HG03460 (cell line): ENCODE measurements around the gene GREB1L.
"Not testable (repeated sequence)": the region's sequence is repeated elsewhere in the genome, so short reads cannot be mapped to it uniquely, and the experiment has no call there.

Source experiments
- ATAC-seq: cut with Tn5 transposase; IDR thresholded peaks from one replicate; pipeline ENCODE4 v1.9.1; 2021; ENCODE audit not compliant: unreplicated experiment

The GREB1L gene

DNA sequence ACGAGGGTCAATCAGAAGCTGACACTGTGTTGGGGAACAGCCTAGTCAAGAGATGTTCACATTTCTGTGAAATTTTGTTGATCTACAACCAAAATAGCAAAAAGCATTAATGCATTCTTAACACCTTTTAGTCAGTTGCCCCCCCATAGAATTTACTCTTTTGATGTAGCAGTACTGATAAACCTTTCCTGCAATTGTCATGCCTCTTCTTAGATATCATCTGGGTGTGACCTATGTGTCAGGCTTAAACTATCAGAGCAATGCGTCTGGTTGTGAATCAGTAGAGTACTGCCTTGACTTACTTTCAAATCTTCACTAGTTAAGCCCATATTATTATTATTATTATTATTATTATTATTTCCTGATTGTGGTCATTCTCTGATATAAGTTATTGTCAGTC, 61.9 kb downstream of the GREB1L start:
- ATAC-seq, result no peak

DNA sequence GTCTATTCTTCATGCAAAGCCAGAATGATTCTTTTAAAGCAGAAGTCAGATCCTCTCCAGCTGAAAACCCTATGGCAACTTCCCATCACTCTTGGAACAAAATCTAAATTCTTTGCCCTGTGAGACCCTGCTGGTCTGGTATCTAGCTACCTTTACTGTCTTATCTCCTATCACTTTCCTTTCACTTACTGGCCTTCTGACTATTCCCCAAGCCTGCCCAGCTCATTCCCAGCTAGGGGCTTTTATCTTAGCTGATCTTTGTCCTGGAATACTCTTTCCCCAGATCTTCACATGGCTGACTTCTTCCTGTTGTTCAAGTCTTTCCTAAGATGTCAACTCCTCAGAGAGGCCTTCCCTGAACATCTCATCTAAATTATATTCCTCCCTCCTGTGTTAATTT, 63.6 kb downstream of the GREB1L start:
- no peak for ATAC-seq

DNA sequence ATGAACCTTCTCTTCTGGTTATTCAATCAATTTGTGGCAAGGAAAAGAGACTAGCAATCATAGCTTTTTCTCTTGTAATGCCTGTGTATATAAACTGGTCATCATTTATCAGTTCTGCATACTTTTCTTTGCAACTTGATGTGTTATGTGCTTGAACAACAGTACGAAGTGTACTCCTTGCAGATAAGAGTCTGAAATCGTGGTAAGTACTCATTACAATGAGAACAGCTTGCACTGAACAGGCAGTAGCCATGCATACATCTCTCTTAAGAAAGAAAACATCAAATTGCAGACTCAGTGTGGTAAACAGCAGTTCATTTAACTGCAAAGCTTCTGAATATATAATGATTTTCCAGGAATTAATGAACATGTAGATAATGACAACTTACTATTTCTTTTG, 64.3 kb downstream of the GREB1L start:
- no peak for ATAC-seq

DNA sequence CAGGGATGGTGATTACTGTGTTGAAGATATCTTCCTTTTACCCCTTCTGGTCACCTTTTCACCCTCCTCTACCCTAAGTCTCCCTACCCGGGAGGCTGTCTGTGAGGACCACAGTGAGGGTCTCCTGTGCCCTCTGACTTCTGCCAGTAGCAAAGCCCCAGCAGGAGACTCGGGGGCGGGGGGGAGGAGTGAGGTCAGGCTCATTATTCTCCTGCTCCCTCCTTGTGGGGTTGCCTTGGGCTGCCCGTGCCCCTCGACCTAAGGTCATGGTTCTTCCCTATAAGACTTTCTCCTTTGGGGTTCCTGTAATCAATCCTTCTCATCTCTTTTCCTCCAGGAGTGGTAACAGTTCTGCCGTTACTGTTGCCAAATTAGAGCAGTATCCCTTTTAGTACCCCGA, 65.5 kb downstream of the GREB1L start:
- no peak for ATAC-seq

DNA sequence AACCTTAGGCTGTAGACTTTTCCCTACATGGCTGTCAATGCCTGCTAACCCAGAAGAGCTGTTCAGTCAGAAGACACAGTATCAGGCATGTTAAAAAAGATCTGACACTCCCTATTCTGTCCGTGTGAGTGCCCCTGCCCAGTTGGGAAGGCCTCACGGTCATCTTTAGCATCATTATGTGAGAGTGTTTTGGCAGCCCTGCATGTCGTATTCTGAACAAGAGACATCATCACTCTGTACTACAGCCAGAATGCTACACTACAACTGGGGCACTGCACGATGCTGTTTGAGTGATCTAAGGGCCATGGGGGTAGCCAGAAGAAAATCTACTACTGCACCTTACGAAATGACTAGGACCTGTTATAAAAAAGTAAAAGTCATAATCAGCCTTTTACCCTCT, 67.2 kb downstream of the GREB1L start:
- ATAC-seq, result no peak

DNA sequence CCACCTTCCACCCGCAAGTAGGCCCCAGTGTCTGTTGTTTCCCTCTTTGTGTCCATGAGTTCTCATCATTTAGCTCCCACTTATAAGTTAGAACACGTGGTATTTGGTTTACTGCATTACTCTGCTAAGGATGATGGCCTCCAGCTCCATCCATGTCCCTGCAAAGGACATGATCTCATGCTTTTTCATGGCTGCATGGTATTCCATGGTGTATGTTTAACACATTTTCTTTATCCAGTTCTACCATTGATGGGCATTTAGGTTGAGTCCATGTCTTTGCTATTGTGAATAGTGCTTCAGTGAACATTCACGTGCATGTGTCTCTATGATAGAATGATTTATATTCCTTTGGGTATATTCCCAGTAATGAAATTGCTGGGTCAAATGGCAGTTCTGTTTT, 69.9 kb downstream of the GREB1L start:
- ATAC-seq, result not testable (repeated sequence)

DNA sequence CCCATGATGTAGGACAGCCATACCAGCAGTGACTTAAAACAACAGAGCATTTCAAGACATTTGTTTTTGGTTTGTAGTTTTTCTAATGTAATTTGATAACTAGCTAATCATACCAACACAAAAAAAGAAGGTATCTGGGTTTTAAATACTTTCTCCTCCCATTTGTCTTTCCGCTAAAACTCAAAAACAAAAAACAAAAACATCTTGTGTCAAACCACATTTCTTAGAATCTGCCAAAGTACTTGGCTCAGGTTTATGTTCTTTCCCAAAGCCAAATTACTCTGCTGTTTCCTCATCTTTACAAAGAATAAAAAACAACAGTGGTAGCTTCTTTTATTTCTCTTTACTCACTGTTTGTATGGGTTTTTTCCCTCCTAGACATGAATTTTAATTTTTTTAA, 71.5 kb downstream of the GREB1L start:
- no peak for ATAC-seq

DNA sequence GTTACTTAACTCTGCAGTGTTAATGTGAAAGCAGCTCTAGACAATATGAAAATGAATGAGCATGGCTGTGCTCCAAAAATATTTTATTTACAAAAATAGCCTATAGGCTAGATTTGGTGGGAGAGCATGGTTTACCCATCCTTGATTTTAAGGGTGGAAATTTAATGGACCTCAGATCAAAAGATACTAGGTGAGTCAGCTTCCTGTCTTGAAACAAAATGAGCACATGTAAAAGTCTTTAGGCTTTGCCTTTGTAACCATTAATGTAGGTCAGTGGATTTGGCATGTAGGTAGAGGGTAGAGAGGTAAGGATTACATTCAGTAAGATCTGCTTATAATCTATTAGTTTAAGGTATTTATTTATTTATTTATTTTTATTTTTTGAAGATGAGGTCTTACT, 72.7 kb downstream of the GREB1L start:
- no peak for ATAC-seq

DNA sequence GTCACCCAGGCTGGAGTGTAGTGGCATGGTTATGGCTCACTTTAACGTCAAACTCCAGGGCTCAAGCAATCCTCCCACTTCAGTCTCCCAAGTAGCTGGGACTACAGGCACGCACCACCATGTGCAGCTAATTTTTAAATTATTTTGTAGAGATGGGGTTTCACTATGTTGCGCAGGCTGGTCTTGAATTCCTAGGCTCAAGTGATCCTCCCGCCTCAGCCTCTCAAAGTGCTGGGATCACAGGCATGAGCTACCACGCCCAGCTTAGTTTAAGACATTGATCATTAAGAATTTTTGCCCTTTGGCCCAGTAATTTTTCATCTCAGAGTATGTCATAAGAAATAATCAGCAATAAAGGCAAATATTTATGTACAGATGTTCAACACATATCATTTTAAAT, 73.1 kb downstream of the GREB1L start:
- ATAC-seq, result not testable (repeated sequence)

DNA sequence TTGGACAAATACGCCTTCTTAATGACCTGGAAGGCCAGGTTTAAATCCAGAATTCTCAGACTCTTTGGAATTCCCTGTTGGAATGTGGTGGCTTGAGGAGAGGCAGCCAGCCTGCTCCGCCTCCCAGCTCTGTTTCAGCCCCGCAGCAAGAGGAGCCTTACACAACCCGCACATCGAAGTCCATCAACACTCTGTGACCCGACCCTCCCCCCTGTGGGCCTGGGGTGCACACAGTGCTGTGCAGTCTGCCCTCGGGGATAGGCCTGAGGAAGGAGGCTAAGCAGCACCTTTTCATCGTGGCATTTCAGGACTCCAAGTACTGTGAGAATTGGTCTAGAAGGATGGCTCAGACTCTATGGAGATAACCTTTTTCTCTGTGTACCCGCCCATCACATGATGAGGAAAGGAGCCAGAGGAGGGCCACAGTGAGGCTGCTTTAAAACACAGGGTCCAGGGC, 73.7 kb downstream of the GREB1L start:
- no peak for ATAC-seq

DNA sequence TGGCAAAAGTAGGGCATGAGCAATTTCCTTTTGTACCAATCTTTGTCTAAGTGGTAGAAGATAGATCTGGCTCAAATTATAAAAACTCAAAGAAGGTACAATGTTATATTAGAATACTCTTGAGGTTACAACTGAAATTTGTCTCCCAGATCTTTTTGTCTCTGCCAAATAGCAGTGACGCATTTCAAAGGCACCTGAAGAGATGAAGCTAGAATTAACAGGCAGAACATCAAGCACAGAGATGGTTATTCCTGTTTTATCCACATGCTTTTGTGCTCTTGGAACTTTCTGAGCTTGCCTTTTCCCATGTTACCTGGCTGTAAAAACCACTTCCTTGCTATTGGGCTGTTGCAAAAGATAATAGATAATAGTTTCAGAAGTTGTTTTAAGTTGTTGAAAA, 74.3 kb downstream of the GREB1L start:
- ATAC-seq, result no peak

DNA sequence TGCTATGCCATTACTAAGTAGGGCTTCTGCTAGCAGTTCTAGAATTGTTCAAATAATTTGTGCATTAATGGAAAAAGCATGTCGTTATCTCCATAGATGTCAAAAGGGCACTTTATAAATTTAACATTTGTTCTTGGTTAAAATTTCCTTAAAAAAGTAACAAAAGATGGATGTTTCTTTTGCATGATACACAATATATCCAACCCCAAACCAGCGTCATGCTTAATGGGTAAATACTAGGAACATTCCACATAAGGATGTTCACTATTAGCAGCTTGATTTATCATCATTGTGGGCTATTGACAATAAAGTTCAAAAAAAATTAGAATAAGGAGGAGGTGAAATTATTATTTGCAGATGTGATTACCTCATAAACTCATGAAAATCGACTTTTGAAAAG, 79.7 kb downstream of the GREB1L start:
- no peak for ATAC-seq

DNA sequence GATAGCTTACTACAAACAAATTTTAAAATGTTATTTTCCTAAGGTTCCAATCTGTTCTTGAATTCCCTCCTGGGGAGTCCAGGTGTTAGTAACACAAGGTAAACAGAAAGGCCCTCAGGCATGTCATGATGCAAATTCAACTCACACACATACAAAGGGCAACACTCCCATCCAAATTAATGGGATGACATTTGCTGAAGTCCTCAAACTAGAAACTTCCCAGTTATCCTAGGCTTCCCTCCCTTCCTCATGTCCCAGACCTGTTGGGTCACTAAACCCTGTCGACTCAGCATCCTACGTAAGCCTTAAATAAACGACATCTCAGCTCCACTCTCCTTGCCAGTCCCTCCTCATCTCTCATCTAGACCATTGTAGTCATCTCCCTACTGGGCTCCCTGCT, 85.1 kb downstream of the GREB1L start:
- no peak for ATAC-seq

DNA sequence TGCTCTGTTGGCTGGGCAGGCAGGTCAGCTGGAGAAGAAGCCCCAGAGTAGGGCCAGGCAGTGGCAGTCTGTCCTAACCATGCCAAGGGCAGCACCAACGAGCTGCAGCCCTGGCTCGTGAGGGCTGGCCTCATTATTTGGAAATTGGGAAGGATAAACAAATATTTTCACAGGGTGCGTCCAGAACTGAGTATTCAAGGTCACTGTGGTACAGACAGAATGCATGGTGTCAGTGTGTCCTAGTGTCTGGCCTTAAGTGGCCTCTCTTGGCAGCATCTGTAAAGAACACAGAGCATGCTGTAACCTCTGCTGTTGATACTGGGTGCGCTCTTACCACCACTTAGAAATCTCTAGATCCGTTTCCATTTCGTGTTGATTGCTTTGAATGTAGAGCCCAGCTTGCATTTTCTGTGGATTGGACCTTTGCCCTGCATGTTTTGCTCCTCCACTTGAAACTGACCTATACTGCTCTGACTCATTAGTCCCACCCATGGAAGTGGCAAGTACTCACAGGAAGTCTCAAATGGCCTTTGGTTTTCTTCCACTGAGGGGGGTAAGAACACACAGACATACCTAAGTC, 88.2 kb downstream of the GREB1L start:
- no peak for ATAC-seq

DNA sequence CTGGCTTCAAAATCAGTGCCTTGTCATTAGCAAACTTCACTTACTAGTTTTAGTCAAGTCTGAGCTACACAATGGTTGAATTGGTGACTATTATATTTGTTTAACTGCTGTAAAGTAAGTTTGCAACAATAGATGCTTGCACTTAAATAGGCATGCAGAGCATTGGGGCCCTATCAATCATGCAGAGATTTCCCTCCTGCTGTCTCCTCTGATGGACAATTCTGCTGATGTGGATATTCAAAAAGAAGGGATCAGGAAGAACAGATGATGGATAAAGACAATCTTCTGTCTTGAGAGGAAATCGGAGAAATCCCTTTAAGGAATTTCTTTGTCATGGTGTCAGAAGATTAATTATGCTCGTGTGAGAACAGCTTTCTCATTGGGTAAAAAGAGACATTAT, 89.0 kb downstream of the GREB1L start:
- ATAC-seq, result no peak

DNA sequence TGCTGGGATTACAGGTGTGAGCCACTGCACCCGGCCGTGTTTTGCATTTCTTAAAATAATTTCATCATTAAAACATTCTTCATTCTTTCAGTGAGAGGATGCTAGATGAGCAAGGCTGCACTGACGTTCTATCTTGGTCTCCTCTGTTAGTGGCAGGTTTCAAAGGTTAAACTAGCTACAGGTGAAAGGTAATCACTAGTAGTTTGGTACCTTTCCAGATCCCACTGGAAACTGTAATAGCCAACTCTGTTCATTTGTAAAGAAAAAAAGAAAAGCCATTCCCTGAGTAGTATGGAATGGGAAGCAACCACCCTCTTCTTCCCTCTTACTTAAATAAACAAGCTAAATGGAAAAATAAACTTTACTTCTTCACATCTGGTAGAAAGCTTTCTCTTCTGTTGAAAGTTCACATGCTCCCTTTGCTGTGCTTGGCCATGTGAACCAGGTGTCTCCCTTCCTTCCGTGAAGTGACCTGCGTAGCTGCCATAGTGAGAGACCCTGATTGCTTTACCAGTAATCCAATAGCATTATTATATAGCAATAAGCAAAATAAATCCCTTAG, 94.0 kb downstream of the GREB1L start:
- no peak for ATAC-seq

DNA sequence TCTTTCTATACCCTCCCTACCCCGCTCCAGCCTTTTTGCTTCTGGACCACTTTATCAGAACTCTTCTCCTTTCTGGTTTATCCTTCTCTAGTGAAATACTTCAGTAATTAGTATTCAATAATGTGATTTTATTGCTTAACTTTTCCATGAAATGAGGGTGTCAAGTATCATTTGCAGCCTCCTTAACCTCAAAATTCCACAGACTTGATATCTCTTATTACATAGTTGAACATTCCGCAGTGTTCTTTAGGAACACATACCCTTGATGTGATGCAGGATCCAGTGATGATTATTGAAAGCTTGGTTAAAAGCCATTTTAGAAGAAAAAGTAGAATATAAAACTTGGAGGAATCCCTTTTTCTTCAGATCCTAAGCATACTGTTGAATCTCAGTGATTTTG, 94.8 kb downstream of the GREB1L start:
- no peak for ATAC-seq

DNA sequence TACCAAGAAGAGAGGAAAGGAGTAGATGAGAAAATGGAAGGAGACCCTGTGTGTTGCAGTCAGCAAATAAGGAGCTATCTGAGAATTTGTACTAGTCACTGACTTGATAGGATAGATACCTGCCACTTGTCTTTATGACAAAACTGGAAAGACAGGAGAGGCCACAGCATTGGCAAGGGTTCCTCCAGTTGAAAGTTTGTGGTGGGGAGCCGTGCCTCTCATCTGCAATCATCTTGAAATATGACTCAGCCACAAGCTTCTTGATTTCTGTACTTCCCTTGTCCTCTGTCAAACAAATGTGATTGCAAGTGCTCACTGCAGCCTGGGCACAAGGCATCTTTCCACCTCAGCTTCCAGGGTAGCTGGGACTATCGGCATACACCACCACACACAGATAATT, 99.1 kb downstream of the GREB1L start:
- no peak for ATAC-seq

DNA sequence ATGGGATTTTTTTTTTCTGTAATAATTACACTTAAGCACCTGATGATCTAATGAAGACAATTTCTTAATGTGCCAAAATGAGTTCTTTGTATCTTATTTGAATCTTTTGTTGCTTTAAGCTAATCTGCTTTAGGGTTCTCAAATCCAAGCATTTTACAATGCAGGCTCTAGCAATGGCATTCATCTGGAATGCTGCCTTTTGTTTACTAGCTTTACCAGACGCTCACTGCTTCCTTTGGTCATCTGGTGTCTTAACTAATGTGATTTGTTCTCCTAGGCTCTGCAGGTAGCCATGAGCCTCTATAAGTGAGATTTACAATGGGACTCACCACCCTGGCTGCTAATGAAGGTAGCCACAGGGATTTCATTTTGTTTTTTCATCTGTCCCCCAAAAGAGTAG, 100.3 kb downstream of the GREB1L start:
- no peak for ATAC-seq

DNA sequence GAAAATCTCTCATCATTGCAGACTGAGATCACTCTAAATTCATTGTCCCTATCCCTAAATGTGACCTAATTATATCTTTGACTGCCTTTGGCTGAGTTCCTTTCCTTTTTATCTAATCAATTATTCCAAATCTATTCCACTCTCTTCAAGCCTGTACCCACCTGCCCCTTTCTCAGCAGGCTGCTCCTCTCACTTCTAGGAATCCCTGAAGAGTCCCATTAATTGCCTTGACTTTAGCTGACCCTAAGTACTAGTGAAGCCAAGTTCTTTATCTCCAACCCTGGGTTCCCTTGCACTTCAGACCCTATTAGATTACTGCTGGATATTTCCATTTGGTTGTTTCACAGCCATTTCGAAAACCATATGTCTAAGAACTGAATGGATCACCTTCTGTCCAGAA, 102.8 kb downstream of the GREB1L start:
- no peak for ATAC-seq

DNA sequence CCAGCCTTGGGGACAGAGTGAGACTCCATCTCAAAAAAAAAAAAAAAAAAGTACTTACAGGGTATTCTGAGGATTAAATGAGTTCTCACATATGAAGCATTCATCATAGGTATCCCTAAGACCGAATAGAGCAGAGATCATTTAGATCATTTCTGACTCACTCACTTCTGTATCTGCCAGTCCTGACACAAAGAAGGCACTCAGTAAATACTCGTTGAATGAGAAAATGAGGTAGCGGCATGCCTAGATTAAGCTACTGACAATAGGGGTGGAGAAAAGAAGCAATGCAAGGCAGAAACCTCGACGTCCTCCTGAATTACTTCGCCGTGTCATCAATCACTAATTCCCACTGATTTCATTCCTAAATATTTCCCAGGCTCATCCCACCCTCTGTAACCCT, 103.8 kb downstream of the GREB1L start:
- no peak for ATAC-seq

DNA sequence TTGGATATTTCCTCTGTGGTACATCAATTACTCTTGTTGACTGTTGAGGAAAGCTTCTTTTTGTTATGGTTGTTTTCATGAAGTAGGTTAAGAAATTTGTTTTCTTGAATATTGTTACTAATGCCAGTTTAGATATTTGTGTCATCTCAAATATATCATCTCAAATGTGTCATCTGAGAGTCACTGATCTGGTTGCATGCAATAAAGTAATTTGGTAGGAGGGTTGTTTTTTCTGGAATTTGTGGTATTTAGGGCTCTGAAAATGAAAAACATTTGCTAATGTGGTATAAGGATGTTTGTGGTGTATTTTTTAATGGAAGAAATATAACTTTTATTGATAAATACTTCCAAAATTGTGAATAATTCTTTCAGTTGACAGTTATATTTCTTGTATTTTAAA, 117.7 kb downstream of the GREB1L start:
- no peak for ATAC-seq

DNA sequence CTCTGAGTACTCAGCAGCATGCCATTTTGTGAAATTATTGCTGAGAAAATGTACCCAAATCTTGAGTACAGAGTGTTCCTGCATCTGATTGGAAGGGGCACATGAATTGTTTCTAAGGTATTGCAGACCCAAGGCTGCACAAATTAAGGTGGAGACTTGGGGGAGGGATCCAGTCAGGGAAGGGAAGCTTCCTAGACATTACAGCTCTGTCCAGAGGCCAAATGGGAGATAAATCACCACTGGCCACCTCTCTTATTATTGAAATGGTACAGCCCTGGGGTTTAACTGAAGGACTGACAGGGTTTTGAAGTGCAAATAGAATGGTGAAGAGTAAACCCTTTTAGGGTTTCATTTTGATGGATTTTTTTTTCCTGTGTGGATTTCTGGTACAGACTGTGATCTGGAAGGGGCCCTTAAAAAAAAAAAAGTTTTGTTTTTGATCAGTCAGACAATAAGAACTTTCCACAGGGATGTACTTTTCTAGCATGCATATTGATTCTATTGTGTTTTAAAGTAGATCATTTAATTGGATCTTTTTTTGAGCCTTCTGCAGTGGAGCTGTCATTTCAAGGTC, 119.4 kb downstream of the GREB1L start:
- ATAC-seq, result no peak
